Measurements from ENCODE around the gene ZDHHC17. TPM values are rescaled to one million over a fixed set of nuclear protein-coding genes. Genes with fewer than 3 reads are reported as not detected.

The ZDHHC17 gene
- polyA plus RNA-seq, 1 of the 3 experiments (the other 2 are of a cell fraction), result 28.6 TPM

DNA sequence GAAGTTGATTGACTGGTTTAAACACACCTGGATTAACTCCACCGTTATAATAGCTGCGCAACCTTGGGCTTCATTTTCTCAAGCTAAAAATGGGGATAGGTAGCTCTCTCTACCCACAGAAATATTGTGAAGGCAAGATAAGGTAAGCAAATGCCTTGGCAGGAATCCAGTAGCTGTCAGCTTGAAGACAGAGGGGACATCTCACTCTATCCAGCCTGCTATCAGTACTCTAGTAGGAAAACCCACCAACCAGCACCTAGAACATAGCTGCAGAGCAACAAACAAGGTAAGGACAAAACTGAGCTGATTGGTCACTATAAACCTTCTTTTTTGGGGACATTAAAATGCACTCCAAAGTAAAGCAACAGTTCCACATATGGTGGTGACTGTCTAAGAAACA is 107.2 kb downstream of the ZDHHC17 start:
- 100% methylated on average over 2 of the region's 2 CpGs for WGBS (ENCODE audit: low lambda C conversion rate)
- H3K9me2 ChIP-seq, result no peaks in the 10 kb centered on the region
- TF ChIP-seq RAD21 (IDR thresholded peaks at IDR 0.05; ENCODE audit: low read length) (no peak), EP300 (IDR thresholded peaks at IDR 0.05; ENCODE audit: borderline replicate concordance in 1 of 2, low read depth in 1 of 2, low read length in 1 of 2) (no peak), SIN3A (IDR thresholded peaks at IDR 0.05; ENCODE audit: borderline replicate concordance, low read depth, low read length) (no peak), RCOR1 (IDR thresholded peaks at IDR 0.05; ENCODE audit: low read length) (no peak), YY1 (IDR thresholded peaks at IDR 0.05; ENCODE audit: low read depth) (no peak), JUND (IDR thresholded peaks at IDR 0.05) (no peak)
- TF ChIP-seq, protein P1, sequence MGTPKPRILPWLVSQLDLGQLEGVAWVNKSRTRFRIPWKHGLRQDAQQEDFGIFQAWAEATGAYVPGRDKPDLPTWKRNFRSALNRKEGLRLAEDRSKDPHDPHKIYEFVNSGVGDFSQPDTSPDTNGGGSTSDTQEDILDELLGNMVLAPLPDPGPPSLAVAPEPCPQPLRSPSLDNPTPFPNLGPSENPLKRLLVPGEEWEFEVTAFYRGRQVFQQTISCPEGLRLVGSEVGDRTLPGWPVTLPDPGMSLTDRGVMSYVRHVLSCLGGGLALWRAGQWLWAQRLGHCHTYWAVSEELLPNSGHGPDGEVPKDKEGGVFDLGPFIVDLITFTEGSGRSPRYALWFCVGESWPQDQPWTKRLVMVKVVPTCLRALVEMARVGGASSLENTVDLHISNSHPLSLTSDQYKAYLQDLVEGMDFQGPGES (IDR thresholded peaks at IDR 0.05; ENCODE audit: low read depth, low read length), result no peak
- TF ChIP-seq, protein P2, sequence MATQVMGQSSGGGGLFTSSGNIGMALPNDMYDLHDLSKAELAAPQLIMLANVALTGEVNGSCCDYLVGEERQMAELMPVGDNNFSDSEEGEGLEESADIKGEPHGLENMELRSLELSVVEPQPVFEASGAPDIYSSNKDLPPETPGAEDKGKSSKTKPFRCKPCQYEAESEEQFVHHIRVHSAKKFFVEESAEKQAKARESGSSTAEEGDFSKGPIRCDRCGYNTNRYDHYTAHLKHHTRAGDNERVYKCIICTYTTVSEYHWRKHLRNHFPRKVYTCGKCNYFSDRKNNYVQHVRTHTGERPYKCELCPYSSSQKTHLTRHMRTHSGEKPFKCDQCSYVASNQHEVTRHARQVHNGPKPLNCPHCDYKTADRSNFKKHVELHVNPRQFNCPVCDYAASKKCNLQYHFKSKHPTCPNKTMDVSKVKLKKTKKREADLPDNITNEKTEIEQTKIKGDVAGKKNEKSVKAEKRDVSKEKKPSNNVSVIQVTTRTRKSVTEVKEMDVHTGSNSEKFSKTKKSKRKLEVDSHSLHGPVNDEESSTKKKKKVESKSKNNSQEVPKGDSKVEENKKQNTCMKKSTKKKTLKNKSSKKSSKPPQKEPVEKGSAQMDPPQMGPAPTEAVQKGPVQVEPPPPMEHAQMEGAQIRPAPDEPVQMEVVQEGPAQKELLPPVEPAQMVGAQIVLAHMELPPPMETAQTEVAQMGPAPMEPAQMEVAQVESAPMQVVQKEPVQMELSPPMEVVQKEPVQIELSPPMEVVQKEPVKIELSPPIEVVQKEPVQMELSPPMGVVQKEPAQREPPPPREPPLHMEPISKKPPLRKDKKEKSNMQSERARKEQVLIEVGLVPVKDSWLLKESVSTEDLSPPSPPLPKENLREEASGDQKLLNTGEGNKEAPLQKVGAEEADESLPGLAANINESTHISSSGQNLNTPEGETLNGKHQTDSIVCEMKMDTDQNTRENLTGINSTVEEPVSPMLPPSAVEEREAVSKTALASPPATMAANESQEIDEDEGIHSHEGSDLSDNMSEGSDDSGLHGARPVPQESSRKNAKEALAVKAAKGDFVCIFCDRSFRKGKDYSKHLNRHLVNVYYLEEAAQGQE (IDR thresholded peaks at IDR 0.05; ENCODE audit: low read depth, low read length), result no peak
- TF ChIP-seq, protein P3, sequence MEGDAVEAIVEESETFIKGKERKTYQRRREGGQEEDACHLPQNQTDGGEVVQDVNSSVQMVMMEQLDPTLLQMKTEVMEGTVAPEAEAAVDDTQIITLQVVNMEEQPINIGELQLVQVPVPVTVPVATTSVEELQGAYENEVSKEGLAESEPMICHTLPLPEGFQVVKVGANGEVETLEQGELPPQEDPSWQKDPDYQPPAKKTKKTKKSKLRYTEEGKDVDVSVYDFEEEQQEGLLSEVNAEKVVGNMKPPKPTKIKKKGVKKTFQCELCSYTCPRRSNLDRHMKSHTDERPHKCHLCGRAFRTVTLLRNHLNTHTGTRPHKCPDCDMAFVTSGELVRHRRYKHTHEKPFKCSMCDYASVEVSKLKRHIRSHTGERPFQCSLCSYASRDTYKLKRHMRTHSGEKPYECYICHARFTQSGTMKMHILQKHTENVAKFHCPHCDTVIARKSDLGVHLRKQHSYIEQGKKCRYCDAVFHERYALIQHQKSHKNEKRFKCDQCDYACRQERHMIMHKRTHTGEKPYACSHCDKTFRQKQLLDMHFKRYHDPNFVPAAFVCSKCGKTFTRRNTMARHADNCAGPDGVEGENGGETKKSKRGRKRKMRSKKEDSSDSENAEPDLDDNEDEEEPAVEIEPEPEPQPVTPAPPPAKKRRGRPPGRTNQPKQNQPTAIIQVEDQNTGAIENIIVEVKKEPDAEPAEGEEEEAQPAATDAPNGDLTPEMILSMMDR (IDR thresholded peaks at IDR 0.05), result no peak
- H3K4me1 ChIP-seq (ENCODE audit: control insufficient read depth in 1 of 2, insufficient read depth in 2 of 2, low read depth in 1 of 2, low read length in 1 of 2), result peaks cover 0 to 4% of the 10 kb centered on the region in 2 experiments; a peak in 2 of 4 replicates
- no peak overlapping the region for H3K9ac ChIP-seq
- DNase-seq, result no peak
- no peaks in the 10 kb centered on the region for H3K27me3 ChIP-seq (ENCODE audit: insufficient read depth)
- CTCF ChIA-PET, result interaction anchor here (1.5 kb wide), 1 partner anchor 140 kb away, joined by 4 read pairs; no protein-coding TSS in a partner anchor
- no peaks in the 10 kb centered on the region for H3F3A ChIP-seq (replicated peaks; ENCODE audit: insufficient read depth)
- H3K36me3 ChIP-seq (replicated peaks in 1 of 2; ENCODE audit: control insufficient read depth in 1 of 2, insufficient read depth in 2 of 2, low read length in 1 of 2), result peaks cover 4 to 6% of the 10 kb centered on the region in 2 experiments
- H3K4me2 ChIP-seq, result no peak overlapping the region
- H3K4me3 ChIP-seq (ENCODE audit: low read depth in 2 of 2, low read length in 1 of 2), result no peak overlapping the region
- POLR2A ChIA-PET, result no interaction called here
- no peak overlapping the region for H3K27ac ChIP-seq (ENCODE audit: low read depth in 2 of 2, low read length in 1 of 2)
- no peak overlapping the region for H2AFZ ChIP-seq (ENCODE audit: low read depth)
- H3K79me2 ChIP-seq (ENCODE audit: insufficient read depth), result peaks cover 9% of the 10 kb centered on the region; the same call in 1 of the 2 replicates
- no peaks in the 10 kb centered on the region for H3K9me3 ChIP-seq
- H4K20me1 ChIP-seq (ENCODE audit: insufficient read depth), result no peaks in the 10 kb centered on the region

DNA sequence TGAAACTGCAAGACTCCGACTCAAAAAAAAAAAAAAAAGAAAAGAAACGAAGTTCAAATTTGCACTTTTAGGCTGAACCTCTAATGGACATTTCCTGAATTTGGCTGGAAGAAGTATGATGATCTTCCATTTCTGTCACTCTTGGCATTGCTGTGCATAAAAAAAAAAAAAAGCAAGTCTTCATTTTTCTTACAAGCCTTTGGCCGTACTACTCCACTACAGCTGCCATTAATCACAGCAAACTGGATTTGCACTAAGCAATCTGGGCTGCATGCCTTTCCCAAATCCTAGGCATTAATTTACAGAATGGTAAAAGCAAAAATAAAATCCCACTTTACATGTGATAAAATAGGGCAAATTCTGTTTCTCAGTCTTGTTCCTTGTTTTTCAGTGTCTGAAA is 107.8 kb downstream of the ZDHHC17 start:
- Histone ChIP-seq H4K20me1 (ENCODE audit: insufficient read depth) (no peaks in the 10 kb centered on the region), H3K4me2 (no peak overlapping the region), H3K9me2 (no peaks in the 10 kb centered on the region), H3K9me3 (no peaks in the 10 kb centered on the region), H2AFZ (ENCODE audit: low read depth) (no peak overlapping the region), H3K9ac (no peak overlapping the region), H3K79me2 (ENCODE audit: insufficient read depth) (peaks cover 16% of the 10 kb centered on the region; the same call in 1 of the 2 replicates), H3F3A (replicated peaks; ENCODE audit: insufficient read depth) (no peaks in the 10 kb centered on the region), H3K27me3 (ENCODE audit: insufficient read depth) (no peaks in the 10 kb centered on the region), H3K4me1 (ENCODE audit: control insufficient read depth in 1 of 2, insufficient read depth in 2 of 2, low read depth in 1 of 2, low read length in 1 of 2) (peaks cover 0 to 8% of the 10 kb centered on the region in 2 experiments; a peak in 2 of 4 replicates), H3K4me3 (ENCODE audit: low read depth in 2 of 2, low read length in 1 of 2) (no peak overlapping the region), H3K36me3 (replicated peaks in 1 of 2; ENCODE audit: control insufficient read depth in 1 of 2, insufficient read depth in 2 of 2, low read length in 1 of 2) (peaks cover 4 to 6% of the 10 kb centered on the region in 2 experiments), H3K27ac (ENCODE audit: low read depth in 2 of 2, low read length in 1 of 2) (no peak overlapping the region; a peak in 1 of 4 replicates)
- no peak for DNase-seq
- ChIA-PET CTCF (no interaction called here), POLR2A (no interaction called here)
- 88% methylated on average over 3 of the region's 3 CpGs for WGBS (ENCODE audit: low lambda C conversion rate)
- TF ChIP-seq FOXM1 (IDR thresholded peaks at IDR 0.05; ENCODE audit: low read depth) (no peak), TCF12 (IDR thresholded peaks at IDR 0.05) (no peak), FOSL2 (IDR thresholded peaks at IDR 0.05; ENCODE audit: borderline replicate concordance, low read depth) (no peak), RXRA (IDR thresholded peaks at IDR 0.05; ENCODE audit: borderline replicate concordance, low read depth) (no peak)
- TF ChIP-seq, protein P4, sequence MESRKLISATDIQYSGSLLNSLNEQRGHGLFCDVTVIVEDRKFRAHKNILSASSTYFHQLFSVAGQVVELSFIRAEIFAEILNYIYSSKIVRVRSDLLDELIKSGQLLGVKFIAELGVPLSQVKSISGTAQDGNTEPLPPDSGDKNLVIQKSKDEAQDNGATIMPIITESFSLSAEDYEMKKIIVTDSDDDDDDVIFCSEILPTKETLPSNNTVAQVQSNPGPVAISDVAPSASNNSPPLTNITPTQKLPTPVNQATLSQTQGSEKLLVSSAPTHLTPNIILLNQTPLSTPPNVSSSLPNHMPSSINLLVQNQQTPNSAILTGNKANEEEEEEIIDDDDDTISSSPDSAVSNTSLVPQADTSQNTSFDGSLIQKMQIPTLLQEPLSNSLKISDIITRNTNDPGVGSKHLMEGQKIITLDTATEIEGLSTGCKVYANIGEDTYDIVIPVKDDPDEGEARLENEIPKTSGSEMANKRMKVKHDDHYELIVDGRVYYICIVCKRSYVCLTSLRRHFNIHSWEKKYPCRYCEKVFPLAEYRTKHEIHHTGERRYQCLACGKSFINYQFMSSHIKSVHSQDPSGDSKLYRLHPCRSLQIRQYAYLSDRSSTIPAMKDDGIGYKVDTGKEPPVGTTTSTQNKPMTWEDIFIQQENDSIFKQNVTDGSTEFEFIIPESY (IDR thresholded peaks at IDR 0.05; ENCODE audit: borderline replicate concordance, low read depth), result no peak
- TF ChIP-seq, protein P5, sequence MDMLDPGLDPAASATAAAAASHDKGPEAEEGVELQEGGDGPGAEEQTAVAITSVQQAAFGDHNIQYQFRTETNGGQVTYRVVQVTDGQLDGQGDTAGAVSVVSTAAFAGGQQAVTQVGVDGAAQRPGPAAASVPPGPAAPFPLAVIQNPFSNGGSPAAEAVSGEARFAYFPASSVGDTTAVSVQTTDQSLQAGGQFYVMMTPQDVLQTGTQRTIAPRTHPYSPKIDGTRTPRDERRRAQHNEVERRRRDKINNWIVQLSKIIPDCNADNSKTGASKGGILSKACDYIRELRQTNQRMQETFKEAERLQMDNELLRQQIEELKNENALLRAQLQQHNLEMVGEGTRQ (IDR thresholded peaks at IDR 0.05; ENCODE audit: borderline replicate concordance, low read depth, low read length), result no peak

Data from SK-N-SH (cell line).